Neural progenitor cell (in vitro differentiated cells): ENCODE data around the gene INHBE.

Experiments
- CTCF ChIP-seq: fragments of 200-600 bp; sonication (generic); IDR thresholded peaks from 2 replicates; pipeline ENCODE4 v1.5.1; 2017; ENCODE audit warnings: antibody characterized with exemption, mild to moderate bottlenecking
- EZH2 ChIP-seq: fragments of 200-600 bp; sonication (generic); IDR thresholded peaks from 2 replicates; pipeline ENCODE4 v1.6.1; 2017; ENCODE audit warnings: antibody characterized with exemption, mild to moderate bottlenecking, moderate library complexity
- EZH2phosphoT487 ChIP-seq: fragments of 200-600 bp; sonication (generic); IDR thresholded peaks from 2 replicates; pipeline ENCODE4 v1.6.1; 2017; ENCODE audit warnings: antibody characterized with exemption

- no peak for TF ChIP-seq CTCF
- TF ChIP-seq EZH2, result no peak
- TF ChIP-seq EZH2phosphoT487, result no peak
These were observed 34.1 kb downstream of the INHBE start for GRCh38 chr12:57489157-57489641.
